ENCODE results near the gene CXCR6. TPM values are rescaled to one million over a fixed set of nuclear protein-coding genes. Genes with fewer than 3 reads are reported as not detected.

Gene CXCR6
- polyA plus RNA-seq, 1 donor from 2014 or later: not detected

DNA sequence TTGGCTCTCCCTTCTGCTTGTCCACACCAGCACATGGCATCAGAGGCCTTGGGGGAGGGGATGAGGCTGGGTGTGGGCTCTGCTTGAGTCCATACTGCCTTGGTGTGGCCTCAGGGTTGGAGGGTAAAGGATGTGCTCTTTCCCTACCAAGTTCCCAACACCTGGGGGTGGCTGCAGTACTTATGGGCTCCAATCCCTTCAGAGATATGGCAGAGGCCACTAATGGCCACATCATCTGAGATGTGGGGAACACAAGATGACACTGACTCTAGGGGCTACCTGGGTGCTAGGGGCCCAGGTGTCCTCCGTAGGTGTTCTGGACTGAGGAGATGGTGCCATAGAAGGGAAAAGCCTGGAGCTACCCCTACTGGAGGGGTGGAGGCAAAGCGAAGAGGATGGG is 6.9 kb downstream of the CXCR6 start:
- Histone ChIP-seq H3K9me3 (ENCODE audit: low read length) (no peaks in the 10 kb centered on the region), H3K9ac (ENCODE audit: low read length) (no peak overlapping the region), H3K4me3 (ENCODE audit: low read length) (no peak overlapping the region), H4K20me1 (ENCODE audit: insufficient read depth) (no peaks in the 10 kb centered on the region), H2AFZ (ENCODE audit: low read depth, low read length) (no peak overlapping the region), H3K4me2 (ENCODE audit: low read length) (no peak overlapping the region), H3K27me3 (ENCODE audit: insufficient read depth, low read depth, low read length) (no peaks in the 10 kb centered on the region), H3K9me2 (ENCODE audit: insufficient read depth, low read length) (no peaks in the 10 kb centered on the region), H3F3A (ENCODE audit: insufficient read depth, low read length, poor library complexity, severe bottlenecking) (no peaks in the 10 kb centered on the region), H3K36me3 (ENCODE audit: insufficient read depth, low read length) (no peaks in the 10 kb centered on the region), H3K79me2 (replicated peaks; ENCODE audit: insufficient read depth, low read length) (no peaks in the 10 kb centered on the region), H3K27ac (ENCODE audit: low read length) (no peak overlapping the region)
- TF ChIP-seq RAD21 (conservative IDR thresholded peaks at IDR 0.05) (no peak), EP300 (conservative IDR thresholded peaks at IDR 0.05; ENCODE audit: poor library complexity, severe bottlenecking) (no peak), TAF1 (IDR thresholded peaks at IDR 0.05; ENCODE audit: low read depth) (no peak), SMC3 (conservative IDR thresholded peaks at IDR 0.05; ENCODE audit: poor library complexity) (no peak), MXI1 (conservative IDR thresholded peaks at IDR 0.05; ENCODE audit: poor library complexity, severe bottlenecking) (no peak), POLR2AphosphoS5 (IDR thresholded peaks at IDR 0.05) (no peak)
- TF ChIP-seq, protein P1, sequence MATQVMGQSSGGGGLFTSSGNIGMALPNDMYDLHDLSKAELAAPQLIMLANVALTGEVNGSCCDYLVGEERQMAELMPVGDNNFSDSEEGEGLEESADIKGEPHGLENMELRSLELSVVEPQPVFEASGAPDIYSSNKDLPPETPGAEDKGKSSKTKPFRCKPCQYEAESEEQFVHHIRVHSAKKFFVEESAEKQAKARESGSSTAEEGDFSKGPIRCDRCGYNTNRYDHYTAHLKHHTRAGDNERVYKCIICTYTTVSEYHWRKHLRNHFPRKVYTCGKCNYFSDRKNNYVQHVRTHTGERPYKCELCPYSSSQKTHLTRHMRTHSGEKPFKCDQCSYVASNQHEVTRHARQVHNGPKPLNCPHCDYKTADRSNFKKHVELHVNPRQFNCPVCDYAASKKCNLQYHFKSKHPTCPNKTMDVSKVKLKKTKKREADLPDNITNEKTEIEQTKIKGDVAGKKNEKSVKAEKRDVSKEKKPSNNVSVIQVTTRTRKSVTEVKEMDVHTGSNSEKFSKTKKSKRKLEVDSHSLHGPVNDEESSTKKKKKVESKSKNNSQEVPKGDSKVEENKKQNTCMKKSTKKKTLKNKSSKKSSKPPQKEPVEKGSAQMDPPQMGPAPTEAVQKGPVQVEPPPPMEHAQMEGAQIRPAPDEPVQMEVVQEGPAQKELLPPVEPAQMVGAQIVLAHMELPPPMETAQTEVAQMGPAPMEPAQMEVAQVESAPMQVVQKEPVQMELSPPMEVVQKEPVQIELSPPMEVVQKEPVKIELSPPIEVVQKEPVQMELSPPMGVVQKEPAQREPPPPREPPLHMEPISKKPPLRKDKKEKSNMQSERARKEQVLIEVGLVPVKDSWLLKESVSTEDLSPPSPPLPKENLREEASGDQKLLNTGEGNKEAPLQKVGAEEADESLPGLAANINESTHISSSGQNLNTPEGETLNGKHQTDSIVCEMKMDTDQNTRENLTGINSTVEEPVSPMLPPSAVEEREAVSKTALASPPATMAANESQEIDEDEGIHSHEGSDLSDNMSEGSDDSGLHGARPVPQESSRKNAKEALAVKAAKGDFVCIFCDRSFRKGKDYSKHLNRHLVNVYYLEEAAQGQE (IDR thresholded peaks at IDR 0.05; ENCODE audit: borderline replicate concordance): no peak
- TF ChIP-seq, protein P2, sequence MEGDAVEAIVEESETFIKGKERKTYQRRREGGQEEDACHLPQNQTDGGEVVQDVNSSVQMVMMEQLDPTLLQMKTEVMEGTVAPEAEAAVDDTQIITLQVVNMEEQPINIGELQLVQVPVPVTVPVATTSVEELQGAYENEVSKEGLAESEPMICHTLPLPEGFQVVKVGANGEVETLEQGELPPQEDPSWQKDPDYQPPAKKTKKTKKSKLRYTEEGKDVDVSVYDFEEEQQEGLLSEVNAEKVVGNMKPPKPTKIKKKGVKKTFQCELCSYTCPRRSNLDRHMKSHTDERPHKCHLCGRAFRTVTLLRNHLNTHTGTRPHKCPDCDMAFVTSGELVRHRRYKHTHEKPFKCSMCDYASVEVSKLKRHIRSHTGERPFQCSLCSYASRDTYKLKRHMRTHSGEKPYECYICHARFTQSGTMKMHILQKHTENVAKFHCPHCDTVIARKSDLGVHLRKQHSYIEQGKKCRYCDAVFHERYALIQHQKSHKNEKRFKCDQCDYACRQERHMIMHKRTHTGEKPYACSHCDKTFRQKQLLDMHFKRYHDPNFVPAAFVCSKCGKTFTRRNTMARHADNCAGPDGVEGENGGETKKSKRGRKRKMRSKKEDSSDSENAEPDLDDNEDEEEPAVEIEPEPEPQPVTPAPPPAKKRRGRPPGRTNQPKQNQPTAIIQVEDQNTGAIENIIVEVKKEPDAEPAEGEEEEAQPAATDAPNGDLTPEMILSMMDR (IDR thresholded peaks at IDR 0.05; ENCODE audit: poor library complexity, severe bottlenecking): no peak

DNA sequence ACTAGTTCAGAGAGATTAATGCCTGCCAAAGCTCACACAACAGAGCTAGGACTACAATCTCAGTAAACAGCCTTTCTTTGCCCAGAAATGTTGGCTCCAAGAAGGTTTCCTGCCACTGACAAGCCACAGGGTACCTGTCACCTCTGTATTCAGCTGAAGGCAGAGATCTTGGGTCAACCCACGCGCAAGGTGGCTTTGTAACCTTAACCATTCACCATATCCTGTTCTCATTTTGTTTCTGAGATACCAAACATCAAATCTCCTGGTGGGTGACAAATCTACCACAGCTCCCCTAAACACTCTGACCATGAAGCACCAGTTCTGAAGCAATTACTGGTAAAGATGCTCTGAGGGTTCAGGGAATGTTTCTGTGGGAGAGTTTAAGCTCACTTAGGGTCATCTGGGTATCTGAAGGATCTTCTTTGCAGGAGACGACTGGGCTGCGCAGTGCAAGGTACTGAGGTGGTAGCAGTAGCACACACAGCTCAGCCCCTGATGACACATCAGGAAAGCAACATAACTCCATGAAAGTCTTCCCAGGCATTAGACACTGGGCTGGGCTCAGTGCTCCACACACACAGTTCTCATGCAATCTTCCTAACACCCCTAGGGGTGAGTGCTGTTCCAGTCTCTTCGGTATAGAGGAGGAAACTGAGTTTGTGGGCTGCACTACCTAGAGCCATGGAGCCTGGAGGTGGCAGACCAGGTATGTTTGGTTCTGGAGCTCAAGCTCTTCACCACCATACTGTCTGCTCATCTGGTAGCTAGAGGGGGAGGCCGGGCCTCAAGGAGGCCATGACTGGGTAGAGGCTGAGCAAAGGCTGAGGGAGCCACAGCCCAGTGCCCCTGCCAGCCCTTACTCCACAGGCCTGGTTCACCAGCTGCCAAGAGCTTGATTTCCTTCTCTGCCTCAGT is 7.7 kb downstream of the CXCR6 start:
- Histone ChIP-seq H3K9ac (ENCODE audit: low read length) (no peak overlapping the region), H4K20me1 (ENCODE audit: insufficient read depth) (no peaks in the 10 kb centered on the region), H3K4me3 (ENCODE audit: low read length) (no peak overlapping the region), H3K27ac (ENCODE audit: low read length) (no peak overlapping the region), H3K79me2 (replicated peaks; ENCODE audit: insufficient read depth, low read length) (no peaks in the 10 kb centered on the region), H3F3A (ENCODE audit: insufficient read depth, low read length, poor library complexity, severe bottlenecking) (no peaks in the 10 kb centered on the region), H3K9me3 (ENCODE audit: low read length) (no peaks in the 10 kb centered on the region), H3K27me3 (ENCODE audit: insufficient read depth, low read depth, low read length) (no peaks in the 10 kb centered on the region), H3K4me2 (ENCODE audit: low read length) (no peak overlapping the region), H3K36me3 (ENCODE audit: insufficient read depth, low read length) (no peaks in the 10 kb centered on the region), H3K9me2 (ENCODE audit: insufficient read depth, low read length) (no peaks in the 10 kb centered on the region), H2AFZ (ENCODE audit: low read depth, low read length) (no peak overlapping the region)
- TF ChIP-seq RAD21 (conservative IDR thresholded peaks at IDR 0.05) (no peak), EP300 (conservative IDR thresholded peaks at IDR 0.05; ENCODE audit: poor library complexity, severe bottlenecking) (no peak), MXI1 (conservative IDR thresholded peaks at IDR 0.05; ENCODE audit: poor library complexity, severe bottlenecking) (no peak), SMC3 (conservative IDR thresholded peaks at IDR 0.05; ENCODE audit: poor library complexity) (no peak), EZH2 (IDR thresholded peaks at IDR 0.05; ENCODE audit: borderline replicate concordance, insufficient read depth, low read length, poor library complexity, severe bottlenecking) (no peak), TAF1 (IDR thresholded peaks at IDR 0.05; ENCODE audit: low read depth) (no peak), POLR2AphosphoS5 (IDR thresholded peaks at IDR 0.05) (no peak)
- TF ChIP-seq, protein P1 (IDR thresholded peaks at IDR 0.05; ENCODE audit: borderline replicate concordance): no peak
- TF ChIP-seq, protein P2 (IDR thresholded peaks at IDR 0.05; ENCODE audit: poor library complexity, severe bottlenecking): no peak

Measured in neural cell (in vitro differentiated cells).